HepG2 (cell line): Measurements from ENCODE around the gene PIWIL1. TPM values are rescaled to one million over a fixed set of nuclear protein-coding genes. Genes with fewer than 3 reads are reported as not detected.

ENCODE experiments used
- ATAC-seq: fragments of 200-7000 bp; cut with Tn5 transposase; 3 replicates; pipeline ENCODE4 v1.9.1; 2020; ENCODE audit warnings: mild to moderate bottlenecking, moderate library complexity
- BruUV-seq: library from RNA; stranded (reverse); fragments of 400-500 nt; replicated peaks from 2 replicates; lab custom pipeline; 2021; lab: Mats Ljungman, UMichigan
- CTCF ChIA-PET: fragments of 300-600 bp; formaldehyde crosslinking; extraction: SDS; loops from one replicate; lab custom pipeline; 2021; ENCODE audit warnings: low total read pairs, inconsistent platforms, low intra/inter-chr PET ratio; lab: Yijun Ruan, JAX
- POLR2A ChIA-PET: fragments of 350-600 bp; sonication (Branson Sonifier 250); formaldehyde crosslinking; loops from one replicate; lab custom pipeline; 2020; ENCODE audit warnings: antibody characterized with exemption, inconsistent platforms; lab: Yijun Ruan, JAX
- DNase-seq: peaks from one replicate; pipeline ENCODE4 v3.0.0-alpha.2; 2015; ENCODE audit warnings: low spot score
- FAIRE-seq: peaks from 3 replicates; lab custom pipeline; 2011; peaks lifted over from hg19 to GRCh38; lab: Jason Lieb, UNC
- H2AFZ ChIP-seq: one replicate; pipeline ENCODE4 v1.6.1; 2011; ENCODE audit warnings: low read length, inconsistent platforms
- H3K27ac ChIP-seq: fragments of 300-600 bp; 3 replicates; pipeline ENCODE4 v1.8.0; 2011; ENCODE audit warnings: mixed run types, mild to moderate bottlenecking, mixed read lengths, low read length, inconsistent platforms; ENCODE audit not compliant: insufficient read depth; ENCODE audit errors: extremely low read length
- H3K27me3 ChIP-seq, 2 experiments: fragments of 200-600 bp in 1 of 2; 2 replicates in 1 of 2; 3 replicates in 1 of 2; pipeline versions ENCODE4 v1.6.0 to v1.8.0; 2011; ENCODE audit warnings: low read length in 2 of 2, mild to moderate bottlenecking in 2 of 2, moderate library complexity in 2 of 2, inconsistent platforms in 1 of 2; ENCODE audit not compliant: insufficient read depth in 2 of 2, control insufficient read depth in 1 of 2
- H3K36me3 ChIP-seq, 2 experiments: fragments of 200-600 bp in 1 of 2; replicated peaks in 1 of 2; 2 replicates in 1 of 2; 3 replicates in 1 of 2; pipeline versions ENCODE4 v1.5.1 to v1.8.0; 2011; ENCODE audit warnings: low read length in 2 of 2, inconsistent platforms in 1 of 2; ENCODE audit not compliant: insufficient read depth in 2 of 2, control insufficient read depth in 1 of 2
- H3K4me1 ChIP-seq: 2 replicates; pipeline ENCODE4 v1.5.1; 2012; ENCODE audit warnings: low read length, inconsistent platforms; ENCODE audit not compliant: insufficient read depth
- H3K4me2 ChIP-seq: 2 replicates; pipeline ENCODE4 v1.6.0; 2011; ENCODE audit warnings: low read depth, low read length, inconsistent platforms
- H3K4me3 ChIP-seq, 3 experiments: fragments of 200-600 bp in 1 of 3; sonication (generic), shearing (Covaris generic) in 1 of 3; replicated peaks in 1 of 3; 2 replicates each; pipeline ENCODE4 v1.5.1; 2011 to 2016; ENCODE audit warnings: low read length in 3 of 3, inconsistent platforms in 2 of 3, low read depth in 2 of 3, mild to moderate bottlenecking in 2 of 3, control low read depth in 1 of 3, mixed read lengths in 1 of 3; ENCODE audit not compliant: insufficient read depth in 1 of 3
- H3K79me2 ChIP-seq: one replicate; pipeline ENCODE4 v1.6.1; 2011; ENCODE audit warnings: low read length, inconsistent platforms; ENCODE audit not compliant: insufficient read depth
- H3K9ac ChIP-seq: 2 replicates; pipeline ENCODE4 v1.6.0; 2011; ENCODE audit warnings: mild to moderate bottlenecking, low read depth, low read length, inconsistent platforms; ENCODE audit not compliant: insufficient read depth
- H3K9me3 ChIP-seq: 2 replicates; pipeline ENCODE4 v1.5.1; 2012; ENCODE audit warnings: mild to moderate bottlenecking, low read length
- H4K20me1 ChIP-seq: 2 replicates; pipeline ENCODE4 v1.6.0; 2011; ENCODE audit warnings: inconsistent platforms, mild to moderate bottlenecking, low read length, moderate library complexity; ENCODE audit not compliant: insufficient read depth
- BRD4 ChIP-seq: sonication (generic); formaldehyde crosslinking; IDR thresholded peaks from 2 replicates; pipeline ENCODE4 v1.4.0; 2020; ENCODE audit warnings: missing genetic modification reagents
- CREM ChIP-seq, 2 experiments: sonication (generic) in 1 of 2; formaldehyde crosslinking in 1 of 2; IDR thresholded peaks; 2 replicates each; pipeline versions ENCODE4 v1.4.0 to v1.6.1; 2016 to 2020; ENCODE audit warnings: antibody characterized with exemption in 1 of 2, mild to moderate bottlenecking in 1 of 2, missing genetic modification reagents in 1 of 2
- DNMT3B ChIP-seq: conservative IDR thresholded peaks from 2 replicates; pipeline ENCODE4 v1.6.1; 2016; ENCODE audit warnings: missing biosample characterization, control low read depth
- KAT8 ChIP-seq: IDR thresholded peaks from 2 replicates; pipeline ENCODE4 v1.6.1; 2016; ENCODE audit warnings: missing genetic modification reagents, missing compliant biosample characterization
- TSC22D2 ChIP-seq: sonication (generic); formaldehyde crosslinking; IDR thresholded peaks from 2 replicates; pipeline ENCODE4 v1.5.1; 2020; ENCODE audit warnings: missing genetic modification reagents, mild to moderate bottlenecking, borderline replicate concordance
- ZNF143 ChIP-seq: sonication (generic); formaldehyde crosslinking; IDR thresholded peaks from 2 replicates; pipeline ENCODE4 v1.4.0; 2020; ENCODE audit warnings: missing genetic modification reagents
- ZNF672 ChIP-seq: sonication (generic); formaldehyde crosslinking; IDR thresholded peaks from 2 replicates; pipeline ENCODE4 v1.8.1; 2022; ENCODE audit warnings: missing genetic modification reagents
- ZNF713 ChIP-seq: sonication (generic); formaldehyde crosslinking; IDR thresholded peaks from 2 replicates; pipeline ENCODE4 v1.4.0; 2020; ENCODE audit warnings: mild to moderate bottlenecking, missing genetic modification reagents
- WGBS: methylation state at CpG from one replicate; pipeline ENCODE4 v1.1.6; 2017; ENCODE audit warnings: low lambda C conversion rate; 5-methylcytosine and 5-hydroxymethylcytosine counted together
- in situ Hi-C: cut with HindIII; loops from 2 replicates; pipeline ENCODE4 v1.10.0; 2017; ENCODE audit warnings: low pct_unique_long_range_greater_than_20kb; ENCODE audit not compliant: extremely low pct_ligation_motif_present
- intact Hi-C: fragments of 100-400 bp; cut with micrococcal nuclease; formaldehyde crosslinking; loops from one replicate; pipeline ENCODE4 v1.10.0; 2022; ENCODE audit not compliant: unreplicated experiment
- polyA plus RNA-seq, 8 experiments: library from polyadenylated mRNA; depleted of rRNA in 3 of 8; stranded (reverse) in 7 of 8; unstranded in 1 of 8; fragments of >200 nt; fragmentation: Illumina TruSeq in 4 of 8; extraction: Trizol in 4 of 8; gene quantifications; 2 replicates each; pipeline versions ENCODE4 v1.2.1 to v1.2.3, GENCODE V29; 2011 to 2016; ENCODE audit warnings: low read depth in 4 of 8, missing spikeins in 1 of 8, mixed read lengths in 1 of 8; ENCODE audit not compliant: insufficient read depth in 1 of 8
- total RNA-seq, 5 experiments: library from RNA; depleted of rRNA; stranded (reverse); fragments of >200 nt; fragmentation: Illumina TruSeq; extraction: Trizol; gene quantifications; 2 replicates each; pipeline ENCODE4 v1.2.3, GENCODE V29; 2016; ENCODE audit warnings: low read depth in 1 of 5
- TF ChIP-seq, protein P1 (sequence below): sonication (generic); formaldehyde crosslinking; IDR thresholded peaks from 2 replicates; pipeline ENCODE4 v1.5.1; 2020; ENCODE audit warnings: missing genetic modification reagents, mild to moderate bottlenecking, borderline replicate concordance
- TF ChIP-seq, protein P2 (sequence below): sonication (generic); formaldehyde crosslinking; IDR thresholded peaks from 2 replicates; pipeline ENCODE4 v1.4.0; 2020; ENCODE audit warnings: mild to moderate bottlenecking, missing genetic modification reagents

Gene PIWIL1
- total and polyA plus RNA-seq, 2 of the 13 experiments (the other 11 are each of a cell fraction or from before 2014, with no cell fraction given), result not detected

GRCh38 chr12:130345292-130345691 is 7.6 kb downstream of the PIWIL1 start:
- in situ Hi-C loops (no loop called here), intact Hi-C loops (no loop called here)
- no peak for FAIRE-seq
- H3K4me3 ChIP-seq, result no peak overlapping the region
- ATAC-seq, result no peak
- WGBS, result 0% methylated on average over 1 of the region's 1 CpG
- no peaks in the 10 kb centered on the region for H3K4me1 ChIP-seq
- no TSS peak for BruUV-seq
- ChIA-PET POLR2A (no interaction called here), CTCF (no interaction called here)
- H3K9me3 ChIP-seq, result no peaks in the 10 kb centered on the region
- no peak overlapping the region for H2AFZ ChIP-seq
- H3K27me3 ChIP-seq, result peaks cover 0 to 5% of the 10 kb centered on the region in 2 experiments; a peak in 2 of 5 replicates
- H4K20me1 ChIP-seq, result no peaks in the 10 kb centered on the region
- TF ChIP-seq, protein P1, sequence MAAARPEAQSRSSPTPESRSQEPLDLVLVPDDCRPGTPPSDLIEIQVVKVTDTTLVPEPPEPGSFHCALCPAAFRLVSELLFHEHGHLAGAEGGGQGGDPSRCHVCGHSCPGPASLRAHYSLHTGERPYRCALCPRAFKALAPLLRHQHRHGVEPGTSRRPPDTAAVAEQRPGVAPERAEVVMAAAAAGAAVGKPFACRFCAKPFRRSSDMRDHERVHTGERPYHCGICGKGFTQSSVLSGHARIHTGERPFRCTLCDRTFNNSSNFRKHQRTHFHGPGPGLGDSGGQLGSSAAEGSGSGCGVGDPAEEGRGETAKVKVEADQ (CRISPR knock-in tag), result no peak
- TF ChIP-seq ZNF672 (CRISPR knock-in tag), result no peak
- no peak for TF ChIP-seq KAT8 (CRISPR knock-in tag)
- TF ChIP-seq ZNF143 (CRISPR knock-in tag), result no peak
- TF ChIP-seq BRD4, result no peak
- TF ChIP-seq ZNF713 (CRISPR knock-in tag), result no peak
- no peak for TF ChIP-seq TSC22D2 (CRISPR knock-in tag)
- TF ChIP-seq CREM (IDR thresholded peaks at IDR 0.05), result no peak
- no peak for TF ChIP-seq CREM (CRISPR knock-in tag; IDR thresholded peaks at IDR 0.05)
- TF ChIP-seq, protein P2, sequence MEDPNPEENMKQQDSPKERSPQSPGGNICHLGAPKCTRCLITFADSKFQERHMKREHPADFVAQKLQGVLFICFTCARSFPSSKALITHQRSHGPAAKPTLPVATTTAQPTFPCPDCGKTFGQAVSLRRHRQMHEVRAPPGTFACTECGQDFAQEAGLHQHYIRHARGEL, result no peak
- no peak for TF ChIP-seq DNMT3B (CRISPR knock-in tag)
- H3K9ac ChIP-seq, result no peak overlapping the region
- no peaks in the 10 kb centered on the region for H3K36me3 ChIP-seq
- no peaks in the 10 kb centered on the region for H3K79me2 ChIP-seq
- H3K27ac ChIP-seq, result no peak overlapping the region
- DNase-seq, result no peak
- no peak overlapping the region for H3K4me2 ChIP-seq
